Stomach smooth muscle (tissue), 2 donors: ENCODE data around the gene ARFGAP2.
A peak's percentile ranks its signal among the peaks of the same experiment; 100 is the strongest.
"Not testable (repeated sequence)": the region's sequence is repeated elsewhere in the genome, so short reads cannot be mapped to it uniquely, and the experiment has no call there.

ENCODE experiments used
- H3K27ac ChIP-seq: one replicate; pipeline ENCODE4 v1.7.0; 2013; ENCODE audit warnings: mild to moderate bottlenecking, low read length, inconsistent platforms
- H3K27me3 ChIP-seq, 2 donors: one replicate each; pipeline ENCODE4 v1.7.0; 2013; ENCODE audit warnings: low read length in 2 of 2; ENCODE audit not compliant: insufficient read depth in 2 of 2, control insufficient read depth in 1 of 2
- H3K36me3 ChIP-seq, 2 donors: one replicate each; pipeline ENCODE4 v1.7.0; 2013; ENCODE audit warnings: low read length in 2 of 2; ENCODE audit not compliant: control insufficient read depth in 2 of 2, insufficient read depth in 2 of 2
- H3K4me1 ChIP-seq: one replicate; pipeline ENCODE4 v1.7.0; 2013; ENCODE audit warnings: low read length; ENCODE audit not compliant: control insufficient read depth, insufficient read depth
- H3K4me3 ChIP-seq, 2 donors: one replicate each; pipeline ENCODE4 v1.7.0; 2013; ENCODE audit warnings: low read length in 2 of 2
- H3K9ac ChIP-seq, 2 donors: one replicate each; pipeline ENCODE4 v1.7.0; 2013; ENCODE audit warnings: low read length in 2 of 2, mild to moderate bottlenecking in 1 of 2
- H3K9me3 ChIP-seq, 2 donors: one replicate each; pipeline ENCODE4 v1.7.0; 2013; ENCODE audit warnings: low read length in 2 of 2; ENCODE audit not compliant: control insufficient read depth in 2 of 2
- donor health status: healthy.
- donor health status: Pancreatic carcinoma.

The ARFGAP2 gene

DNA sequence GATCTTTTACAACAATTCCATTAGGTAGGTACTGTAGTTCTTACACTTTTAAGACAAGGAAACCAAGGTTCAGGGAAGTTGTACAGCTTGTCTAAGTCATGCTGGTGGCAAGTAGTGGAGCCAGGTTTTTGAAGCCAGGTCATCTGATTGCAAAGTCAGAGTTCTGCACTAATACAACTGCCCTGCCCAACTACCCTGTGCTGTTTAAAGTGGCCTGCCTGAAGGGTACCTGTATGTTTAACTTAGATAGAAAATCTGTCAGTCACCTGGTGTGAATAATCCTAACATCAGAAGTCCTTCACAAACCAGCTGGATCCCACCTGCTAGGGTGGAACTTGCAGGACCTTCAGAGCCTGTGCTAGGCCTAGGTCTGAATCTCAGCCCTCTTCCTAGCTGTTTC lies 44.2 kb downstream of the ARFGAP2 start:
- no peak overlapping the region for H3K27ac ChIP-seq
- H3K9me3 ChIP-seq, result no peaks in the 10 kb centered on the region
- H3K4me3 ChIP-seq, result no peak overlapping the region
- H3K4me1 ChIP-seq, result no peaks in the 10 kb centered on the region
- peaks cover 0 to 3% of the 10 kb centered on the region in 2 donors for H3K36me3 ChIP-seq
- H3K27me3 ChIP-seq, result no peaks in the 10 kb centered on the region
- H3K9ac ChIP-seq, result no peak overlapping the region

DNA sequence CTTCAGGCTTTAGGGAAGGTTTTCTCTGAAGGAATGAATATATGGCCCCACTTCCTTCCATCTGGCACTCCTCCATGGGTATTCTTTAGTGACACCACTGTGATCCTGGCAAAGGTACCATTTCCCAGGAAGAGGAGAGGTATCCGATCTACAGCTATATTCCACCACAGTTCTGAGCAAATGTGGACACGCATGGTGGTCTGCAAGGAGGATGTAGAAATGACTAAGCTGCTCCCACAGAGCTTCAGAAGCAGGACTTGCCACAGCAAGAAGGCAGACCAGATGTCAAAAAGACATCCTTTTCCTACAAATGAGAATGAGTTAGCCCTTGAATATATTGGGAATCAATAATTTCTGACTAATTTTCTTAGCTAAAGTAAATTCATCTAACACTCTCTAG lies 45.5 kb downstream of the ARFGAP2 start:
- Histone ChIP-seq H3K27ac (no peak overlapping the region), H3K9ac (no peak overlapping the region), H3K4me3 (no peak overlapping the region), H3K27me3 (no peaks in the 10 kb centered on the region), H3K36me3 (no peaks in the 10 kb centered on the region), H3K9me3 (no peaks in the 10 kb centered on the region), H3K4me1 (no peaks in the 10 kb centered on the region)

DNA sequence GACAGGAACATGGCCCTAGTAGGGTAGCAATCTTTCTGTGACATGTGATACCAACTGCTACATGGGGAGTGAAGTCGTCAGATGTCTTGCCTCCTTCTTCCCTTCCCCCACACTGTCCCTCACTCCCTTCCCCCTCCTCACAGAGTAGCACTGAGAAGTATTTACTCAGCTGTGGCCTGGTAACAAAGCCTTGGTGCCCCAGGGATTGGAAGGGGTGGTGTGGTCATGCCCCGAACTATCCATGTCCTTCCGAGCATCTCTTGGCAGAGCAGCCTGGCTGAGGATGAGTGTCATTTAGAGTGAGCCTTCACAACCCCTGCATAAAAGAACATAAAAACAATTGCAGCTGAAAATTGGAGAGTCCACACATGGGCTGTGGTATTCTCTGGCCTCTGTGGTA lies 46.1 kb downstream of the ARFGAP2 start:
- Histone ChIP-seq H3K9ac (no peak overlapping the region), H3K27ac (no peak overlapping the region), H3K36me3 (no peaks in the 10 kb centered on the region), H3K9me3 (no peaks in the 10 kb centered on the region), H3K4me3 (no peak overlapping the region), H3K4me1 (no peaks in the 10 kb centered on the region), H3K27me3 (no peaks in the 10 kb centered on the region)

GRCh38 chr11:47127213-47127612 lies 49.5 kb downstream of the ARFGAP2 start:
- H3K36me3 ChIP-seq, result no peaks in the 10 kb centered on the region
- no peaks in the 10 kb centered on the region for H3K4me1 ChIP-seq
- H3K9me3 ChIP-seq, result no peaks in the 10 kb centered on the region
- no peak overlapping the region for H3K4me3 ChIP-seq
- H3K9ac ChIP-seq, result no peak overlapping the region
- H3K27me3 ChIP-seq, result no peaks in the 10 kb centered on the region
- H3K27ac ChIP-seq, result no peak overlapping the region

DNA sequence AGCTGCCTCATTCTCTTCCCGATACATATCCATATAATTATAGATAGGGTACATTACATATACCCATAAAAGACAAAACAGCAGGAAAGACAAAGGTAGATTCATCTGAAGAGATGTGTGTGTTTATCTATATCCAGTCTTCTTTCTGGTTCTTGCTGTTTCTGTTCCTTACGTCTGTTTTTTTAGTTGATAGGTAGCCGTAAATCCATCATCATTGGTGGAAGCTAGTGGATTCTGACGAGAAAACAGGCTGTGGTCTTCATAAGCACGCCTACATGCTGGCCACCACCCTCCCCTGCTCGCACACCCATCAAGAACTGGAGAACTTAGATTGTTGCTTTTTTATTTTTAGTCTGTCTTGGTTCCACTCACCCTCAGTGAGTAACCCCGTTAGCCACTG lies 51.6 kb downstream of the ARFGAP2 start:
- Histone ChIP-seq H3K4me3 (no peak overlapping the region), H3K27me3 (no peaks in the 10 kb centered on the region), H3K4me1 (no peaks in the 10 kb centered on the region), H3K27ac (no peak overlapping the region), H3K9ac (no peak overlapping the region), H3K36me3 (no peaks in the 10 kb centered on the region), H3K9me3 (no peaks in the 10 kb centered on the region)

DNA sequence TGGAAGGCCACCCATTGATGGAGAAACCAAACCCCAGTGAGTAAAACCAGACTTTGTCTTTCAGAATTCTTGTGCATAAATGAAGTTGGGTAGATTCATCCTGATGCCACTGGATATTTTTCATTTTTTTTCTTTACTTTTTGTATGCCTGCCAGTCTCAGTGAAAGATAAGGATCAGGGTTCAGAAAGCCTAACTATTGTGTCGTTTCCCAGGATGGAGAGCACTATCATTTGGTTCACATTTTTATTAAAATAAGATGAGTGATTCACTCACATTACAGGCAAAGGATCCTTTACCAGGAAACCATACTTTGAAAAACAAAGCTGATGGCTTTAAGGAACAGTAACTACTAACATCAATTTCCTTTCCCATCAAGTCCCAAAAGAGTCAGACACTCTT lies 52.0 kb downstream of the ARFGAP2 start:
- H3K4me1 ChIP-seq, result no peaks in the 10 kb centered on the region
- no peaks in the 10 kb centered on the region for H3K9me3 ChIP-seq

GRCh38 chr11:47123094-47123493 lies 53.6 kb downstream of the ARFGAP2 start:
- H3K27ac ChIP-seq, result no peak overlapping the region
- H3K4me1 ChIP-seq, result no peaks in the 10 kb centered on the region
- H3K4me3 ChIP-seq, result no peak overlapping the region
- no peaks in the 10 kb centered on the region for H3K9me3 ChIP-seq
- H3K9ac ChIP-seq, result no peak overlapping the region
- H3K27me3 ChIP-seq, result no peaks in the 10 kb centered on the region
- no peaks in the 10 kb centered on the region for H3K36me3 ChIP-seq

More for the DNA sequence above, 52.0 kb downstream of the ARFGAP2 start:
- Histone ChIP-seq H3K27ac (no peak overlapping the region), H3K36me3 (no peaks in the 10 kb centered on the region), H3K4me3 (no peak overlapping the region), H3K9ac (no peak overlapping the region), H3K27me3 (no peaks in the 10 kb centered on the region)

GRCh38 chr11:47121731-47122130 lies 54.9 kb downstream of the ARFGAP2 start:
- H3K9ac ChIP-seq, result no peak overlapping the region
- no peak overlapping the region for H3K27ac ChIP-seq
- no peaks in the 10 kb centered on the region for H3K36me3 ChIP-seq
- no peaks in the 10 kb centered on the region for H3K4me1 ChIP-seq
- H3K4me3 ChIP-seq, result no peak overlapping the region
- H3K27me3 ChIP-seq, result no peaks in the 10 kb centered on the region
- no peaks in the 10 kb centered on the region for H3K9me3 ChIP-seq

DNA sequence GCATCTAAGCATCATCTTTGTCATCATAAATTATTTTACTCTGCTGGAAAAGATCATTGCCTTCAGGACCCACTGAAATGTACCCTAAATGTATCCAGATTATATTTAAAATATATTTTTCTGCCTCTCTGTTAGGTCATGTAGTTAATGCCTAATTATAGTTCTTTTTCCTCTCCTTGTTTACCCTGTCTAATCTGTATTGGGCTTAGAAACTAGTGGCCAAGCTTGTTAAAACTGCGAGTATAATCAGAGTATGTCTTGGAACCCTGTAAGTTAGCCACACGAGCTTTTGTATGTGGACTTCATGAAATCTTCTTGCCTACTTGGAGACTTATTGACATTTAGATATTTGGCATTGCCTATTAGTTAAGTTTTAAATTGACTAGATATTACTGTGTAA lies 55.6 kb downstream of the ARFGAP2 start:
- no peaks in the 10 kb centered on the region for H3K36me3 ChIP-seq
- no peak overlapping the region for H3K27ac ChIP-seq
- no peak overlapping the region for H3K9ac ChIP-seq
- no peaks in the 10 kb centered on the region for H3K27me3 ChIP-seq
- no peaks in the 10 kb centered on the region for H3K4me1 ChIP-seq
- H3K9me3 ChIP-seq, result no peaks in the 10 kb centered on the region
- H3K4me3 ChIP-seq, result no peak overlapping the region

- not testable (repeated sequence) for H3K9me3 ChIP-seq, H3K27ac ChIP-seq, H3K36me3 ChIP-seq, H3K27me3 ChIP-seq, H3K4me1 ChIP-seq, H3K9ac ChIP-seq
- peak overlapping the region in 1 of 2 donors; percentile 55 for H3K4me3 ChIP-seq
These were observed 57.6 kb downstream of the ARFGAP2 start for GRCh38 chr11:47118958-47119688.
